GM23248 (cell line): Measurements from ENCODE around the gene GMPR.

Source experiments
- EZH2 ChIP-seq: fragments of 200-600 bp; sonication (generic); IDR thresholded peaks from 2 replicates; pipeline ENCODE4 v1.6.1; 2018; ENCODE audit warnings: antibody characterized with exemption, mild to moderate bottlenecking; ENCODE audit not compliant: insufficient read depth, poor library complexity, severe bottlenecking
- EZH2phosphoT487 ChIP-seq: fragments of 200-600 bp; sonication (generic); IDR thresholded peaks from 2 replicates; pipeline ENCODE4 v1.6.1; 2018; ENCODE audit warnings: antibody characterized with exemption, moderate library complexity, mild to moderate bottlenecking, low read depth; ENCODE audit not compliant: insufficient read depth

DNA sequence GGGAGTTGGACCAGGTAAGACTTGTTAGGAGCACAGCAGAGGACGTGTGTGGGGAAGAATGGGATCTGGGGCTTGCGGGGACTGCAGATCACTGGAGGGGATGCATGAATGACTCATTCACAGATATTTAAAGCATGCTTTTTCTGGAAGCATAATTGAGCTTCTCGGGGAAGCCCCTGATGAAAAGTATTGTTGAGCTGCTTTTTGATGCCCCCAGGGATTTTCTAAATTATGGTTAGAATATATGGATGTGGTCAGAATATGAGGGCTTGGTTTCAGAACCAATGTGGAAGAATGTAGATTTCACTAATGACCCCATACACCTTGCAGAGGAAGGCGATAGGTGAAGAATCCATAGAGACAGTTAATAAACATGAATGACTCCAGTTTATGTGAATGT, 36.1 kb downstream of the GMPR start:
- TF ChIP-seq EZH2phosphoT487 (no peak), EZH2 (no peak)
